LNCAP (cell line): ENCODE data around the gene MUC4.

Experiments used
- TF ChIP-seq, protein P1 (sequence below): fragments of 450-650 bp; IDR thresholded peaks from 2 replicates; pipeline ENCODE4 v1.5.1; 2017; ENCODE audit warnings: mild to moderate bottlenecking

Gene MUC4

DNA sequence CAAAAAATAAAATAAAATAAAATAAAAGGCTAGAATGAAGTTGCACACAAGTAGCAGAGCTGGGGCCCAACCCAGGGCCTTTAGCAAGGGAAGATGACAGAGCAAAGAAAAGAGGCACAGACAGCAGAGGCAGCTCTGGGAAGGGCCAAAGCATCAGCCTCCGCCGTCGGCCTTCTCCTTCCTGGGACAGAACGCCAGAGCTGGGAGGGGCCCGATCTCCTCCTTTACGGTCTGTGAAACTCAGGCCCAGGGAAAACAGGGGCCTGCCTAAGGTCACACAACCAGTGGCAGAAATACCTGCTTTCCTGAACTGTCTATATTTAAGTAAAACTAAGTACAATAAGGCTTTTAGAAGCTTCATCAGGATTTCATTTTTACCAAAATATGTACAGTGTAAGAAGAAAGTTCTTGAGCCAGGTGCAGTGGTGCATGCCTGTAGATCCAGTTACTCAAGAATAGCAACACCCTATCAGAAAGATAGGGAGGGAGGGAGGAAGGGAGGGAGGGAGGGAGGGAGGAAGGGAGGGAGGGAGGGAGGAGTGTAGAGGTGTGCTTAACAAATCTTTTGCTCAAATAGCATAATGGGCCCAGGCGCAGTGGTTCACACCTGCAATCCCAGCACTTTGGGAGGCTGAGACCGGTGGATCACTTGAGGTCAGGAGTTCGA lies 43.0 kb upstream of the MUC4 start:
- TF ChIP-seq, protein P1, sequence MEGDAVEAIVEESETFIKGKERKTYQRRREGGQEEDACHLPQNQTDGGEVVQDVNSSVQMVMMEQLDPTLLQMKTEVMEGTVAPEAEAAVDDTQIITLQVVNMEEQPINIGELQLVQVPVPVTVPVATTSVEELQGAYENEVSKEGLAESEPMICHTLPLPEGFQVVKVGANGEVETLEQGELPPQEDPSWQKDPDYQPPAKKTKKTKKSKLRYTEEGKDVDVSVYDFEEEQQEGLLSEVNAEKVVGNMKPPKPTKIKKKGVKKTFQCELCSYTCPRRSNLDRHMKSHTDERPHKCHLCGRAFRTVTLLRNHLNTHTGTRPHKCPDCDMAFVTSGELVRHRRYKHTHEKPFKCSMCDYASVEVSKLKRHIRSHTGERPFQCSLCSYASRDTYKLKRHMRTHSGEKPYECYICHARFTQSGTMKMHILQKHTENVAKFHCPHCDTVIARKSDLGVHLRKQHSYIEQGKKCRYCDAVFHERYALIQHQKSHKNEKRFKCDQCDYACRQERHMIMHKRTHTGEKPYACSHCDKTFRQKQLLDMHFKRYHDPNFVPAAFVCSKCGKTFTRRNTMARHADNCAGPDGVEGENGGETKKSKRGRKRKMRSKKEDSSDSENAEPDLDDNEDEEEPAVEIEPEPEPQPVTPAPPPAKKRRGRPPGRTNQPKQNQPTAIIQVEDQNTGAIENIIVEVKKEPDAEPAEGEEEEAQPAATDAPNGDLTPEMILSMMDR, result no peak

DNA sequence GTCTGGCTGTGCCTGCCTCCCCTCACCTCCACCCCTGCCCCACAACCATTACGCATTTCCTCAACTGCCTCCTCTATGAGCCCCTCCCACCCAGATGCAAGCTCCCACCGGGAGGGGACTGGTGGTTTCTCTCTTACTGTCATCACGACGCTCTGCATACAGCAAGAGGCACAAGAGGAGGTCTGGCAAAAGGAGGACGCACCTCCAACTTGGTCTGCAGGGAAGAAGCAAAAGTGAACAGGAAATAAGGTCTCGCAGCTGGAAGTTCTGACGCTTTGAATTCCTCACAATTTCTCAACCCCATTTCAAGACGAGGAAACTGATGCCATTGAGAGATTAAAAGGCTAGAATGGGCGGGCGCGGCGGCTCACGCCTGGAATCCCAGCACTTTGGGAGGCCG lies 42.3 kb upstream of the MUC4 start:
- TF ChIP-seq, protein P1, result no peak

DNA sequence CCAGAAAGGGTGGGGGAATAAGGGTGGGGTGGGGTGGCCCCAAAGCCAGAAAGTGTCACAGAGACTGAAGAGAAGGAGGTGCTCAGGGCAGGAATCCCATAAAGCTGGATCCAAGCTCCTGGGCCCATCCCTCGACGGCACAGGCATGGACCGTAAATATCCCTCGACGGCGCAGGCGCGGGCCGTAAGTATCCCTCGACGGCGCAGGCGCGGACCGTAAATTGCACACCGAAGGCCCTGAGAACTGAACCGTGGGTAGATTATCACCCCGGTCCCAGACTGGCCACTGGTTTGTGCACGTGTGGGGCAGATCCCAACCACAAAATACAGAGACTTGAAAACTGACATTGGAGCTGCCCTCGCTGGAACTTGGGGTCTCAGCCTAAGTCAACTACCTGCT lies 41.3 kb upstream of the MUC4 start:
- TF ChIP-seq, protein P1, result no peak

DNA sequence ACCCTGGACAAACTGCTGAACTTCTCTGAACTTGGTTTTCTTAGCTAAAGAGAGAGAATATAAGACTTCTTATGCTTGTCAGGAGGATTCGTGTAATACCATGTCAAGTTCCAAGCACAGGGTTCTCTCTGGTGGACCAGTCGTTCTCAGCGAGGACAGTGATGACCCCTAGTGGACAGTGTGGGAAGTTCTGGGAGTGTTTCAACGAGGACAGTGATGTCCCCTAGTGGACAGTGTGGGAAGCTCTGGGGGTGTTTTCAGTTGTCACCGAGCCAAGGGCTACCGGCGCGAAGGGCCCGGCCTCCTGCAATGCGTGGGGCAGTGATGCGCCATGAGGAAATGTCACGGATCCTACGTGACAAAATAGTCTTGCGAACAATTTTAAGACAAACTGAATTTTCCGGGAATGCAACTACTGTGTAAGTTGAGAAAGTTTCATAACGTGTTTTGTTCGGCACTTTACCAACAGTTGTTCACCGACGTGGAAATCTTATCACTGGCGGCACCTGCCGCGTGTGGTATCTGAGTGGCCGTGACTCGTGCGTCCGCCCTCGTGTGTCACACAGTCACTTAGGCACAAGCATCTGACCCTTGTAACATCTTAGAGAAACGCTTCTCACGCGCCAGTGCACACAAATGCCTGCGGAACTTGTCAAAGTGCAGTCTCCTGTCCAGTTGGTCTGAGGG lies 39.3 kb upstream of the MUC4 start:
- TF ChIP-seq, protein P1, result peak; percentile 100

DNA sequence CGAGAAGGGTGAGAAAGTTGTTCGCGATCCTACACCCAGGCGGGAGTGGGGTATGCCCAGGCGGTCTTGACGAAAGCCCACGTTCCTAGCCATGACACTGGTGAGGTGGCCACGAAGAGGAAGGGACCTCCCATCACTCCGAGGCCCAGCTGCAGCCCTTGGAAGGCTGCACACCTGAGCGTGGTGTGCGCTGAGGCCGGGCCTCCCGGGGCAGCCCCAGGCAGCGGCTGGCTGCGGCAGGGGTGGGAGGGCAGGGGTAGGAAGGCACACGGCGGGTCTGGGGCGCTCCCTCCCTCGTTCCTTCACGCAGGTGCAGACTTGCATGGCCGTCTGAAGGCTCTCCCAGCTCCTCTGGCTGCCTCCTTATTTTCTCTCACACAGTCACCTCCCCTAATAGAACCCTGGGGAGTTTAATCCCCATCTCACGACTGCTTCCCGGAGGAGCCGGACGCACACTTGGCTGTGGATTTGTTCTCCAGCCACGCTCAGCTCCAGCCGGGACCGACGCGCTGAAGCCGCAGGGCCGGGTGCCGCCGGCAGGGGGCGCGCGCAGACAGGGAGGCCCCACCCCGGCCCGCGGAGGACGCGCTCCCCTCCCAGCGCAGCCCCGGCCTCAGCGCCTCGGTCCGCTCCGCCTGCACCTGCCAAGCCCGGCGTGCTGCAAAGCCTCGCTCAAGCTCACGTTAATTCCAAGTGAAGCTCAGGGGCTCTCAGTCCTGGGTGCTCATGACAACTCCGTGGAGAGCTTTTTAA lies 37.8 kb upstream of the MUC4 start:
- TF ChIP-seq, protein P1, result no peak; the same call in 1 of the 2 replicates

DNA sequence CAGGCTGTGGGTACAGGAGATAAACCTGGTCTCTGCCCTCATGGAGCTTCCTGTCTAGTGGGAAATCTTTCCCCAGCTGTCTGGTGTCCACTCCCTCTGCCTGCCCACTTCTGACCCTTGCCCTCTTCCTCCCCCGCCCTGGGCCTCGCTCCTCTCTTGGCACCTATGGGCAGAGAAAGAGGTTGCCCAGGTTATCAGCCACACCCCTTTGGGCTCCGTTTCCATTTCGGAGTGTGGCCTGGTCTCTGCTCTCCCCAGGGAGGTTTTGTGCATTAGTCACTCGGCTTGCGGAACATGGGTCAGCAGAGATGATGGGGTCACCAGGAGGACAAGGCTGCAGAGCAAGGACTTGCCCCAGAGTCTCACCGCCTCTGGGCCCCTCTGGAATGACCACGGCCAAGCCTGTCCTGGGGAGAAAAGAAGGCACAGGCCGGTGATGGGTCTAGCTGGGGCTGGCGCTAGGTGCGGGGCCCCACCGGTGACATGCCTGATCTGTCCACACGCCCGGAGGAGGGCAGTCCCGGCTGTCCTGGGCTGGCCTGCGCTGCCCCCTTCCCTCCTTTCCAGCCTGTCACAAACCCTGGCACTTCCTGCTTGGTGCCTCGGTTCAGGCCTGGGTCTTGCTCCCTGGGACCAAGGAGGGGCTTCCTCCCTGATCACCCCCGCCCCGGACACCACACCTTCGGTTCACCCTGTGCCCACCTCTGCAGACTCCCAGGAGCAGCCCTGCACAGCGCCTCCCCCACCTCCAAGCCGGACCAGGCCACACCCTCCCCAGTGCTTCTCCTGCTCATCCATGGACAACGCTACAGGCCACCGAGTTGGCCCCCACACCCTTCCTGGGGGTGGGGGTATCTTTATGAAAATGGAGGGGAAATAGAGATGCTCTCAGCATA lies 35.6 kb upstream of the MUC4 start:
- TF ChIP-seq, protein P1, result no peak

DNA sequence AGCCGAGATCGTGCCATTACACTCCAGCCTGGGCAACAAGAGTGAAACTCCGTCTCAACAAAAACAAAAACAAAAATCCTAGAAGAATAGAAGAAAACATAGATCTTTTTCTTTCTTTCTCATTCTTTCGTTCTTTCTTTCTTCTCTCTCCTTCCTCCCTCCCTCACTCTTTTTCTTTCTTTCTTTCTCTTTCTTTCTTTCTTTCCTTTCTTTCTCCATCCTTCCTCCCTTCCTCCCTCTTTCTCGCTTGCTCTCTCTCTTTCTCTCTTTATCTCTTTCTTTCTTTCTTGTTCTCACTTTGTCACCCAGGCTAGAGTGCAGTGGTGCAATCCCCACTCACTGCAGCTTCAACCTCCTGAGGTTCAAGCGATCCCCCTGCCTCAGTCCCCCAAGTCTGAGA lies 33.8 kb upstream of the MUC4 start:
- TF ChIP-seq, protein P1, result no peak
